SK-N-SH treated with all-trans-retinoic acid at 6 μM for 48 hours (cell line): ENCODE results near the gene TMEM131.

ENCODE experiments used
- ATAC-seq: fragments of 200-7000 bp; cut with Tn5 transposase; 3 replicates; pipeline ENCODE4 v1.9.1; 2020; ENCODE audit warnings: mild to moderate bottlenecking, moderate library complexity
- ARNTL ChIP-seq: fragments of 450-650 bp; formaldehyde crosslinking; IDR thresholded peaks from 2 replicates; pipeline ENCODE4 v1.5.0; 2020; ENCODE audit warnings: low read depth, mild to moderate bottlenecking, moderate library complexity, borderline replicate concordance
- CREB5 ChIP-seq: fragments of 250-450 bp; sonication (Bioruptor Pico); IDR thresholded peaks from 2 replicates; pipeline ENCODE4 v1.5.1; 2020; ENCODE audit warnings: low read depth, mild to moderate bottlenecking, moderate library complexity
- CSRNP3 ChIP-seq: fragments of 250-450 bp; sonication (Bioruptor Pico); IDR thresholded peaks from 2 replicates; pipeline ENCODE4 v1.5.1; 2021; ENCODE audit warnings: mild to moderate bottlenecking, moderate library complexity
- ESRRG ChIP-seq: fragments of 250-450 bp; sonication (Bioruptor Pico); IDR thresholded peaks from 2 replicates; pipeline ENCODE4 v1.6.1; 2021; ENCODE audit warnings: mild to moderate bottlenecking
- GLIS3 ChIP-seq: fragments of 250-450 bp; sonication (Bioruptor Pico); IDR thresholded peaks from 2 replicates; pipeline ENCODE4 v1.5.0; 2020; ENCODE audit warnings: mild to moderate bottlenecking, moderate library complexity
- ISL1 ChIP-seq: fragments of 250-450 bp; sonication (Bioruptor Pico); IDR thresholded peaks from 2 replicates; pipeline ENCODE4 v2.1.2; 2022; ENCODE audit warnings: mild to moderate bottlenecking, moderate library complexity
- OSR1 ChIP-seq: fragments of 250-450 bp; sonication (Bioruptor Pico); IDR thresholded peaks from 2 replicates; pipeline ENCODE4 v1.8.0; 2022; ENCODE audit warnings: moderate library complexity, mild to moderate bottlenecking, inconsistent platforms
- PATZ1 ChIP-seq: fragments of 250-450 bp; sonication (Bioruptor Pico); IDR thresholded peaks from 2 replicates; pipeline ENCODE4 v1.8.0; 2020; ENCODE audit warnings: mild to moderate bottlenecking, moderate library complexity, borderline replicate concordance
- POU6F1 ChIP-seq: fragments of 250-450 bp; sonication (Bioruptor Pico); IDR thresholded peaks from 2 replicates; pipeline ENCODE4 v1.8.0; 2021; ENCODE audit warnings: low read depth, mild to moderate bottlenecking, moderate library complexity, borderline replicate concordance
- RARB ChIP-seq: fragments of 250-450 bp; sonication (Bioruptor Pico); IDR thresholded peaks from 2 replicates; pipeline ENCODE4 v1.8.0; 2021; ENCODE audit warnings: mild to moderate bottlenecking, moderate library complexity
- SNAI2 ChIP-seq: fragments of 250-450 bp; sonication (Bioruptor Pico); IDR thresholded peaks from 2 replicates; pipeline ENCODE4 v1.5.0; 2020; ENCODE audit warnings: mild to moderate bottlenecking, moderate library complexity
- TCF4 ChIP-seq: fragments of 250-450 bp; sonication (Bioruptor Pico); IDR thresholded peaks from 2 replicates; pipeline ENCODE4 v1.8.0; 2021; ENCODE audit warnings: mild to moderate bottlenecking, moderate library complexity, borderline replicate concordance
- ZC3H10 ChIP-seq: fragments of 250-450 bp; sonication (Bioruptor Pico); IDR thresholded peaks from 2 replicates; pipeline ENCODE4 v1.5.1; 2021; ENCODE audit warnings: mild to moderate bottlenecking, moderate library complexity
- ZFP30 ChIP-seq: fragments of 450-650 bp; formaldehyde crosslinking; IDR thresholded peaks from 2 replicates; pipeline ENCODE4 v1.5.0; 2022; ENCODE audit warnings: mild to moderate bottlenecking, moderate library complexity
- ZNF565 ChIP-seq: fragments of 450-650 bp; formaldehyde crosslinking; conservative IDR thresholded peaks from 2 replicates; pipeline ENCODE4 v1.5.0; 2020; ENCODE audit warnings: low read depth, mild to moderate bottlenecking, moderate library complexity
- ZNF70 ChIP-seq: fragments of 450-650 bp; formaldehyde crosslinking; IDR thresholded peaks from 2 replicates; pipeline ENCODE4 v1.5.0; 2020; ENCODE audit warnings: mild to moderate bottlenecking, moderate library complexity
- ZNF8 ChIP-seq: fragments of 450-650 bp; formaldehyde crosslinking; IDR thresholded peaks from 2 replicates; pipeline ENCODE4 v1.5.0; 2020; ENCODE audit warnings: mild to moderate bottlenecking, moderate library complexity

TMEM131 gene

GRCh38 chr2:97788986-97789644 lies 206.6 kb downstream of the TMEM131 start:
- TF ChIP-seq POU6F1 (CRISPR knock-in tag) (no peak), ZNF70 (CRISPR knock-in tag) (no peak)
- TF ChIP-seq, all 23 proteins: peak for 0
- no peak for ATAC-seq

- no peak for ATAC-seq
- TF ChIP-seq PATZ1 (CRISPR knock-in tag) (no peak), POU6F1 (CRISPR knock-in tag) (no peak)
Observed at GRCh38 chr2:97785818-97786217, 209.9 kb downstream of the TMEM131 start.

- TF ChIP-seq TCF4 (CRISPR knock-in tag) = no peak
- TF ChIP-seq ZFP30 (CRISPR knock-in tag) = no peak
- TF ChIP-seq ISL1 (CRISPR knock-in tag) = no peak
- TF ChIP-seq GLIS3 = no peak
- no peak for TF ChIP-seq PATZ1 (CRISPR knock-in tag)
- no peak for TF ChIP-seq ZNF70 (CRISPR knock-in tag)
- no peak for TF ChIP-seq RARB (CRISPR knock-in tag)
- ATAC-seq = no peak
Observed at GRCh38 chr2:97784953-97785352, 210.8 kb downstream of the TMEM131 start.

GRCh38 chr2:97781981-97782380 lies 213.8 kb downstream of the TMEM131 start:
- ATAC-seq = no peak
- TF ChIP-seq PATZ1 (CRISPR knock-in tag) (no peak), CSRNP3 (CRISPR knock-in tag) (no peak), ESRRG (no peak)
- TF ChIP-seq, all 23 proteins: peak for 0

GRCh38 chr2:97779141-97779540 lies 216.6 kb downstream of the TMEM131 start:
- no peak for TF ChIP-seq ARNTL (CRISPR knock-in tag)
- TF ChIP-seq ESRRG = no peak
- TF ChIP-seq ZC3H10 (CRISPR knock-in tag) = no peak
- no peak for TF ChIP-seq ZNF8
- no peak for TF ChIP-seq CSRNP3 (CRISPR knock-in tag)
- TF ChIP-seq SNAI2 = no peak
- TF ChIP-seq ZNF565 (CRISPR knock-in tag) = no peak
- no peak for TF ChIP-seq OSR1 (CRISPR knock-in tag)
- no peak for TF ChIP-seq POU6F1 (CRISPR knock-in tag)
- TF ChIP-seq ZNF70 (CRISPR knock-in tag) = no peak
- no peak for TF ChIP-seq ISL1 (CRISPR knock-in tag)
- TF ChIP-seq TCF4 (CRISPR knock-in tag) = no peak
- no peak for TF ChIP-seq CREB5
- no peak for ATAC-seq
